Raji (cell line): ENCODE data around the gene ZNF385D.

Source experiments
- POLR2A ChIP-seq: IDR thresholded peaks from 2 replicates; pipeline ENCODE4 v1.6.1; 2011; ENCODE audit warnings: low read depth, low read length, control low read depth; ENCODE audit not compliant: insufficient read depth

The ZNF385D gene

GRCh38 chr3:21722768-21723167 lies 28.2 kb downstream of the ZNF385D start:
- TF ChIP-seq POLR2A = no peak

- TF ChIP-seq POLR2A = no peak
Measured at GRCh38 chr3:21722301-21722700, 28.7 kb downstream of the ZNF385D start.

GRCh38 chr3:21718943-21719591 lies 31.9 kb downstream of the ZNF385D start:
- TF ChIP-seq POLR2A = no peak

- TF ChIP-seq POLR2A = no peak
Measured at GRCh38 chr3:21718161-21718765, 32.7 kb downstream of the ZNF385D start.

GRCh38 chr3:21715662-21716061 lies 35.3 kb downstream of the ZNF385D start:
- TF ChIP-seq POLR2A = no peak

- no peak for TF ChIP-seq POLR2A
Measured at GRCh38 chr3:21705769-21706168, 45.2 kb downstream of the ZNF385D start.

GRCh38 chr3:21704796-21705195 lies 46.2 kb downstream of the ZNF385D start:
- no peak for TF ChIP-seq POLR2A

- no peak for TF ChIP-seq POLR2A
Measured at GRCh38 chr3:21703291-21703690, 47.7 kb downstream of the ZNF385D start.

- no peak for TF ChIP-seq POLR2A
Measured at GRCh38 chr3:21697707-21698106, 53.3 kb downstream of the ZNF385D start.

GRCh38 chr3:21694506-21694905 lies 56.5 kb downstream of the ZNF385D start:
- TF ChIP-seq POLR2A = no peak

- no peak for TF ChIP-seq POLR2A
Measured at GRCh38 chr3:21691036-21691435, 60.0 kb downstream of the ZNF385D start.

GRCh38 chr3:21682206-21682605 lies 68.8 kb downstream of the ZNF385D start:
- TF ChIP-seq POLR2A = no peak

- no peak for TF ChIP-seq POLR2A
Measured at GRCh38 chr3:21673393-21673792, 77.6 kb downstream of the ZNF385D start.

- TF ChIP-seq POLR2A = no peak
Measured at GRCh38 chr3:21672303-21672702, 78.7 kb downstream of the ZNF385D start.

GRCh38 chr3:21670386-21670785 lies 80.6 kb downstream of the ZNF385D start:
- no peak for TF ChIP-seq POLR2A

GRCh38 chr3:21668012-21668411 lies 83.0 kb downstream of the ZNF385D start:
- no peak for TF ChIP-seq POLR2A
